GM23338 (cell line): Measurements from ENCODE around the gene CEACAM21. TPM values are rescaled to one million over a fixed set of nuclear protein-coding genes. Genes with fewer than 3 reads are reported as not detected.

Source experiments
- ATAC-seq: fragments of 200-7000 bp; cut with Tn5 transposase; 3 replicates; pipeline ENCODE4 v1.9.1; 2020
- DNase-seq: peaks from one replicate; pipeline ENCODE4 v3.0.0-alpha.2; 2015; ENCODE audit warnings: low spot score
- H2AFZ ChIP-seq: fragments of 200-600 bp; sonication (generic); 2 replicates; pipeline ENCODE4 v1.8.0; 2016; ENCODE audit warnings: antibody characterized with exemption, mild to moderate bottlenecking, moderate library complexity
- H3F3A ChIP-seq: fragments of 200-600 bp; sonication (generic); replicated peaks from 2 replicates; pipeline ENCODE4 v1.8.0; 2017; ENCODE audit warnings: antibody characterized with exemption, mixed run types, low read depth
- H3K27ac ChIP-seq: fragments of 200-600 bp; sonication (generic); 2 replicates; pipeline ENCODE4 v1.6.1; 2016; ENCODE audit warnings: low read depth
- H3K27me3 ChIP-seq: fragments of 200-600 bp; sonication (generic); 2 replicates; pipeline ENCODE4 v1.8.0; 2016; ENCODE audit warnings: mild to moderate bottlenecking, mixed run types, moderate library complexity; ENCODE audit not compliant: insufficient read depth
- H3K36me3 ChIP-seq: fragments of 200-600 bp; sonication (generic); 2 replicates; pipeline ENCODE4 v1.8.0; 2016; ENCODE audit warnings: mild to moderate bottlenecking; ENCODE audit not compliant: insufficient read depth
- H3K4me1 ChIP-seq: fragments of 200-600 bp; sonication (generic); 2 replicates; pipeline ENCODE4 v1.8.0; 2016; ENCODE audit warnings: mild to moderate bottlenecking, moderate library complexity; ENCODE audit not compliant: insufficient read depth
- H3K4me2 ChIP-seq: fragments of 200-600 bp; sonication (generic); 2 replicates; pipeline ENCODE4 v1.7.1; 2017; ENCODE audit warnings: mixed run types
- H3K4me3 ChIP-seq: fragments of 200-600 bp; sonication (generic); 2 replicates; pipeline ENCODE4 v1.6.1; 2016; ENCODE audit warnings: mixed run types
- H3K79me2 ChIP-seq: fragments of 200-600 bp; sonication (generic); replicated peaks from 2 replicates; pipeline ENCODE4 v1.8.0; 2017; ENCODE audit warnings: mild to moderate bottlenecking; ENCODE audit not compliant: insufficient read depth
- H3K9me2 ChIP-seq: fragments of 200-600 bp; sonication (generic); 2 replicates; pipeline ENCODE4 v1.8.0; 2017; ENCODE audit not compliant: insufficient read depth
- H4K20me1 ChIP-seq: fragments of 200-600 bp; sonication (generic); replicated peaks from 2 replicates; pipeline ENCODE4 v1.8.0; 2017; ENCODE audit warnings: mild to moderate bottlenecking; ENCODE audit not compliant: insufficient read depth
- H3K27ac Mint-ChIP-seq: 2 replicates; pipeline ENCODE4 v1.8.0; 2020; ENCODE audit warnings: inconsistent platforms, mild to moderate bottlenecking, moderate library complexity, mixed read lengths
- H3K27me3 Mint-ChIP-seq: 3 replicates; pipeline ENCODE4 v1.8.0; 2022; ENCODE audit warnings: low read depth, mild to moderate bottlenecking, moderate library complexity, mixed read lengths, inconsistent platforms; ENCODE audit not compliant: insufficient read depth, poor library complexity
- H3K36me3 Mint-ChIP-seq: 3 replicates; pipeline ENCODE4 v1.8.0; 2021; ENCODE audit warnings: low read depth, mild to moderate bottlenecking, inconsistent platforms, moderate library complexity, mixed read lengths
- H3K4me1 Mint-ChIP-seq: 3 replicates; pipeline ENCODE4 v1.8.0; 2020; ENCODE audit warnings: mild to moderate bottlenecking, inconsistent platforms, mixed read lengths
- H3K4me3 Mint-ChIP-seq: 3 replicates; pipeline ENCODE4 v1.8.0; 2021; ENCODE audit warnings: moderate library complexity, mild to moderate bottlenecking, inconsistent platforms, mixed read lengths
- H3K9me3 Mint-ChIP-seq: 3 replicates; pipeline ENCODE4 v1.8.0; 2020; ENCODE audit warnings: moderate library complexity, mild to moderate bottlenecking, inconsistent platforms, mixed read lengths
- CREB1 ChIP-seq: fragments of 250-450 bp; sonication (Bioruptor Pico); IDR thresholded peaks from 2 replicates; pipeline ENCODE4 v1.5.0; 2020; ENCODE audit warnings: low read depth, mild to moderate bottlenecking, moderate library complexity
- CTCF ChIP-seq, 2 experiments: fragments of 200-600 bp in 1 of 2; sonication (generic) in 1 of 2; conservative IDR thresholded peaks; 2 replicates each; pipeline versions ENCODE4 v1.5.1 to v1.6.1; 2016 to 2017; ENCODE audit warnings: antibody characterized with exemption in 2 of 2, low read depth in 2 of 2, mild to moderate bottlenecking in 2 of 2, moderate library complexity in 1 of 2
- EZH2 ChIP-seq: fragments of 200-600 bp; sonication (generic); IDR thresholded peaks from one replicate; pipeline ENCODE4 v1.8.0; 2017; ENCODE audit warnings: antibody characterized with exemption, mild to moderate bottlenecking, low read depth; ENCODE audit not compliant: unreplicated experiment
- EZH2phosphoT487 ChIP-seq: fragments of 200-600 bp; sonication (generic); IDR thresholded peaks from one replicate; pipeline ENCODE4 v1.8.1; 2018; ENCODE audit warnings: antibody characterized with exemption; ENCODE audit not compliant: unreplicated experiment
- JUNB ChIP-seq: IDR thresholded peaks from one replicate; pipeline ENCODE4 v1.6.1; 2016; ENCODE audit warnings: antibody characterized with exemption; ENCODE audit not compliant: unreplicated experiment
- NANOG ChIP-seq: IDR thresholded peaks from 2 replicates; pipeline ENCODE4 v1.6.1; 2016; ENCODE audit warnings: antibody characterized with exemption, borderline replicate concordance
- POLR2AphosphoS5 ChIP-seq: IDR thresholded peaks from 2 replicates; pipeline ENCODE4 v1.6.1; 2016; ENCODE audit warnings: antibody characterized with exemption, low read depth
- STAT1 ChIP-seq: IDR thresholded peaks from one replicate; pipeline ENCODE4 v1.6.1; 2016; ENCODE audit warnings: antibody characterized with exemption; ENCODE audit not compliant: unreplicated experiment
- ZNF114 ChIP-seq: fragments of 250-450 bp; sonication (Bioruptor Pico); IDR thresholded peaks from 2 replicates; pipeline ENCODE4 v1.5.0; 2020; ENCODE audit warnings: mild to moderate bottlenecking, moderate library complexity
- ZNF331 ChIP-seq: fragments of 250-450 bp; sonication (Bioruptor Pico); IDR thresholded peaks from 2 replicates; pipeline ENCODE4 v1.5.0; 2020; ENCODE audit warnings: low read depth, mild to moderate bottlenecking, moderate library complexity
- polyA plus RNA-seq: library from polyadenylated mRNA; unstranded; fragments of >200 nt; fragmentation: Nextera tagmentation; extraction: Ambion mirVana; gene quantifications from 2 replicates; pipeline ENCODE4 v1.2.1, GENCODE V29; 2016
- total RNA-seq: library from RNA; depleted of rRNA; stranded (reverse); fragments of >200 nt; shearing (Covaris generic); gene quantifications from 2 replicates; pipeline ENCODE4 v1.2.3, GENCODE V29; 2014
- TF ChIP-seq, protein P1 (sequence below): IDR thresholded peaks from one replicate; pipeline ENCODE4 v1.6.1; 2018; ENCODE audit warnings: antibody characterized with exemption; ENCODE audit not compliant: unreplicated experiment
- TF ChIP-seq, protein P2 (sequence below): IDR thresholded peaks from 2 replicates; pipeline ENCODE4 v1.6.1; 2016; ENCODE audit warnings: antibody characterized with exemption

Gene CEACAM21
- total and polyA plus RNA-seq, 2 experiments from 2014 or later = not detected

- TF ChIP-seq, protein P1, sequence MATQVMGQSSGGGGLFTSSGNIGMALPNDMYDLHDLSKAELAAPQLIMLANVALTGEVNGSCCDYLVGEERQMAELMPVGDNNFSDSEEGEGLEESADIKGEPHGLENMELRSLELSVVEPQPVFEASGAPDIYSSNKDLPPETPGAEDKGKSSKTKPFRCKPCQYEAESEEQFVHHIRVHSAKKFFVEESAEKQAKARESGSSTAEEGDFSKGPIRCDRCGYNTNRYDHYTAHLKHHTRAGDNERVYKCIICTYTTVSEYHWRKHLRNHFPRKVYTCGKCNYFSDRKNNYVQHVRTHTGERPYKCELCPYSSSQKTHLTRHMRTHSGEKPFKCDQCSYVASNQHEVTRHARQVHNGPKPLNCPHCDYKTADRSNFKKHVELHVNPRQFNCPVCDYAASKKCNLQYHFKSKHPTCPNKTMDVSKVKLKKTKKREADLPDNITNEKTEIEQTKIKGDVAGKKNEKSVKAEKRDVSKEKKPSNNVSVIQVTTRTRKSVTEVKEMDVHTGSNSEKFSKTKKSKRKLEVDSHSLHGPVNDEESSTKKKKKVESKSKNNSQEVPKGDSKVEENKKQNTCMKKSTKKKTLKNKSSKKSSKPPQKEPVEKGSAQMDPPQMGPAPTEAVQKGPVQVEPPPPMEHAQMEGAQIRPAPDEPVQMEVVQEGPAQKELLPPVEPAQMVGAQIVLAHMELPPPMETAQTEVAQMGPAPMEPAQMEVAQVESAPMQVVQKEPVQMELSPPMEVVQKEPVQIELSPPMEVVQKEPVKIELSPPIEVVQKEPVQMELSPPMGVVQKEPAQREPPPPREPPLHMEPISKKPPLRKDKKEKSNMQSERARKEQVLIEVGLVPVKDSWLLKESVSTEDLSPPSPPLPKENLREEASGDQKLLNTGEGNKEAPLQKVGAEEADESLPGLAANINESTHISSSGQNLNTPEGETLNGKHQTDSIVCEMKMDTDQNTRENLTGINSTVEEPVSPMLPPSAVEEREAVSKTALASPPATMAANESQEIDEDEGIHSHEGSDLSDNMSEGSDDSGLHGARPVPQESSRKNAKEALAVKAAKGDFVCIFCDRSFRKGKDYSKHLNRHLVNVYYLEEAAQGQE = no peak
- TF ChIP-seq EZH2 (no peak), EZH2phosphoT487 (no peak), STAT1 (no peak), CREB1 (CRISPR knock-in tag) (no peak), CTCF (conservative IDR thresholded peaks at IDR 0.05; ENCODE audit: low read depth in 2 of 2) (no peak), POLR2AphosphoS5 (no peak), JUNB (no peak), ZNF331 (CRISPR knock-in tag) (no peak), NANOG (no peak), ZNF114 (CRISPR knock-in tag) (no peak)
- TF ChIP-seq, protein P2, sequence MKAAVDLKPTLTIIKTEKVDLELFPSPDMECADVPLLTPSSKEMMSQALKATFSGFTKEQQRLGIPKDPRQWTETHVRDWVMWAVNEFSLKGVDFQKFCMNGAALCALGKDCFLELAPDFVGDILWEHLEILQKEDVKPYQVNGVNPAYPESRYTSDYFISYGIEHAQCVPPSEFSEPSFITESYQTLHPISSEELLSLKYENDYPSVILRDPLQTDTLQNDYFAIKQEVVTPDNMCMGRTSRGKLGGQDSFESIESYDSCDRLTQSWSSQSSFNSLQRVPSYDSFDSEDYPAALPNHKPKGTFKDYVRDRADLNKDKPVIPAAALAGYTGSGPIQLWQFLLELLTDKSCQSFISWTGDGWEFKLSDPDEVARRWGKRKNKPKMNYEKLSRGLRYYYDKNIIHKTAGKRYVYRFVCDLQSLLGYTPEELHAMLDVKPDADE = no peak
Measured at GRCh38 chr19:41617941-41618730, 42.2 kb downstream of the CEACAM21 start (continued).

DNA sequence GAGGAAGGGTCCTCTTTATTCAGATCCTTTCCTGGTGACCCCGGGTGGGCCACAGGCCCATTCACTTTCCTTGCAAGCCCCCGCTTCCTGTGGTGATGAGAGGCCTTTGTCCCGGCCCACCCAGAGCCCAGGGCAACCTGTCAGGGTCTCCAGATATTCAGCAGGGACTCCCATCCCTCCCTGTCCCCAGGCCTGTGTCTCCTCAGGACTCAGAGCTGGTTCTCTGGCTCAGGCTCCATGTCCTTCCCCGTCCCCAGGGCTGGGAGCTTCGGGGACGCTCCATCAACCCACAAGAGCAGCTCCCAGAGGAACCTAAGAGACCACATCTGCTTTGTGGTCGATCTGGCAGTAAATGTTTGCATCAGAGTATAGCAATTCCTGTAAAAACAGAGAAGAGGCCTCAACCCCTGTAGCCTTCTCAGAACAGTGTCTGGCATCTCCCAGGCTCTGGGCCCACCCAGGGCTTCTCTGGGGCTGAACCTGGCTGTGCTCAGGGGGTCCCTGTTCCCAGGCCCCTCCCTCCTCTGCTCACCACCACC is 43.1 kb downstream of the CEACAM21 start:
- H3K36me3 ChIP-seq = no peaks in the 10 kb centered on the region
- H2AFZ ChIP-seq = no peak overlapping the region
- no peaks in the 10 kb centered on the region for H3F3A ChIP-seq
- no peaks in the 10 kb centered on the region for H4K20me1 ChIP-seq
- peaks cover 15% of the 10 kb centered on the region for H3K27me3 Mint-ChIP-seq
- H3K4me1 Mint-ChIP-seq = no peaks in the 10 kb centered on the region; the same call in 2 of the 3 replicates
- H3K36me3 Mint-ChIP-seq = no peaks in the 10 kb centered on the region
- H3K27me3 ChIP-seq = no peaks in the 10 kb centered on the region
- no peaks in the 10 kb centered on the region for H3K9me3 Mint-ChIP-seq
- H3K9me2 ChIP-seq = no peaks in the 10 kb centered on the region
- H3K27ac ChIP-seq = no peak overlapping the region
- DNase-seq = no peak
- no peak overlapping the region for H3K4me3 ChIP-seq
- no peaks in the 10 kb centered on the region for H3K79me2 ChIP-seq
- no peaks in the 10 kb centered on the region for H3K4me1 ChIP-seq
- no peak for ATAC-seq
- no peak overlapping the region for H3K27ac Mint-ChIP-seq
- H3K4me3 Mint-ChIP-seq = no peak overlapping the region
- no peak overlapping the region for H3K4me2 ChIP-seq
- TF ChIP-seq CTCF (conservative IDR thresholded peaks at IDR 0.05; ENCODE audit: low read depth in 2 of 2) (no peak), ZNF331 (CRISPR knock-in tag) (no peak), CREB1 (CRISPR knock-in tag) (no peak), POLR2AphosphoS5 (no peak), JUNB (no peak), EZH2 (no peak)
- TF ChIP-seq, protein P1 = no peak
- TF ChIP-seq, protein P2 = no peak
